KMS-11 (cell line): ENCODE results near the gene ASB1.

Experiments used
- H2AFZ ChIP-seq: fragments of 200-600 bp; sonication (generic); 2 replicates; pipeline ENCODE4 v1.6.1; 2016; ENCODE audit warnings: antibody characterized with exemption, mixed run types, low read depth
- H3K27ac ChIP-seq: fragments of 200-600 bp; sonication (generic); 2 replicates; pipeline ENCODE4 v1.6.1; 2016; ENCODE audit warnings: mild to moderate bottlenecking, mixed run types
- H3K27me3 ChIP-seq: fragments of 200-600 bp; sonication (generic); 2 replicates; pipeline ENCODE4 v1.6.1; 2017; ENCODE audit warnings: mild to moderate bottlenecking, low read depth, mixed run types, moderate library complexity; ENCODE audit not compliant: insufficient read depth
- H3K36me3 ChIP-seq: fragments of 200-600 bp; sonication (generic); 2 replicates; pipeline ENCODE4 v1.6.1; 2017; ENCODE audit warnings: mild to moderate bottlenecking, mixed run types; ENCODE audit not compliant: insufficient read depth
- H3K4me1 ChIP-seq: fragments of 200-600 bp; sonication (generic); 2 replicates; pipeline ENCODE4 v1.6.1; 2016; ENCODE audit warnings: mild to moderate bottlenecking, low read depth, mixed run types; ENCODE audit not compliant: poor library complexity, severe bottlenecking
- H3K4me2 ChIP-seq: fragments of 200-600 bp; sonication (generic); 2 replicates; pipeline ENCODE4 v1.7.0; 2016; ENCODE audit warnings: mild to moderate bottlenecking, mixed run types
- H3K4me3 ChIP-seq: fragments of 200-600 bp; sonication (generic); IDR thresholded peaks from 2 replicates; pipeline ENCODE4 v1.6.1; 2017; ENCODE audit warnings: low read depth, low read length, mixed read lengths; ENCODE audit not compliant: insufficient read depth
- H3K79me2 ChIP-seq: fragments of 200-600 bp; sonication (generic); 2 replicates; pipeline ENCODE4 v1.6.1; 2016; ENCODE audit warnings: low read depth, mixed run types; ENCODE audit not compliant: insufficient read depth
- H3K9ac ChIP-seq: fragments of 200-600 bp; sonication (generic); 2 replicates; pipeline ENCODE4 v1.6.1; 2016; ENCODE audit warnings: mild to moderate bottlenecking, mixed run types
- H4K20me1 ChIP-seq: fragments of 200-600 bp; sonication (generic); 2 replicates; pipeline ENCODE4 v1.6.1; 2016; ENCODE audit warnings: mild to moderate bottlenecking, mixed run types; ENCODE audit not compliant: insufficient read depth
- CTCF ChIP-seq: fragments of 200-600 bp; sonication (generic); conservative IDR thresholded peaks from 2 replicates; pipeline ENCODE4 v1.6.1; 2017; ENCODE audit warnings: low read depth, mild to moderate bottlenecking, antibody characterized with exemption, low read length, moderate library complexity, mixed read lengths

ASB1 gene

GRCh38 chr2:238415893-238416292, 10.8 kb upstream of the ASB1 start:
- Histone ChIP-seq H3K4me1 (peaks cover 16% of the 10 kb centered on the region), H3K36me3 (no peaks in the 10 kb centered on the region), H3K27ac (no peak overlapping the region), H3K4me3 (no peak overlapping the region), H3K4me2 (no peak overlapping the region), H3K27me3 (no peaks in the 10 kb centered on the region), H4K20me1 (no peaks in the 10 kb centered on the region), H3K79me2 (no peaks in the 10 kb centered on the region), H3K9ac (no peak overlapping the region), H2AFZ (no peak overlapping the region)
- TF ChIP-seq CTCF: no peak

- Histone ChIP-seq H3K4me3 (no peak overlapping the region), H4K20me1 (no peaks in the 10 kb centered on the region), H2AFZ (no peak overlapping the region), H3K4me1 (peaks cover 16% of the 10 kb centered on the region), H3K36me3 (no peaks in the 10 kb centered on the region), H3K27me3 (no peaks in the 10 kb centered on the region), H3K79me2 (no peaks in the 10 kb centered on the region), H3K27ac (no peak overlapping the region), H3K9ac (no peak overlapping the region), H3K4me2 (no peak overlapping the region)
- no peak for TF ChIP-seq CTCF
Observed at GRCh38 chr2:238418196-238418998, 8.3 kb upstream of the ASB1 start.

GRCh38 chr2:238418999-238419546, 7.7 kb upstream of the ASB1 start:
- no peak for TF ChIP-seq CTCF

GRCh38 chr2:238420442-238420841, 6.3 kb upstream of the ASB1 start:
- no peak for TF ChIP-seq CTCF
- no peaks in the 10 kb centered on the region for H3K27me3 ChIP-seq

More at GRCh38 chr2:238418999-238419546, 7.7 kb upstream of the ASB1 start:
- no peaks in the 10 kb centered on the region for H3K36me3 ChIP-seq
- H3K9ac ChIP-seq: no peak overlapping the region
- no peak overlapping the region for H3K4me3 ChIP-seq
- peaks cover 15% of the 10 kb centered on the region for H3K4me1 ChIP-seq
- no peak overlapping the region for H3K27ac ChIP-seq
- no peaks in the 10 kb centered on the region for H3K27me3 ChIP-seq
- no peaks in the 10 kb centered on the region for H3K79me2 ChIP-seq
- no peak overlapping the region for H3K4me2 ChIP-seq
- H4K20me1 ChIP-seq: no peaks in the 10 kb centered on the region
- H2AFZ ChIP-seq: no peak overlapping the region

More at GRCh38 chr2:238420442-238420841, 6.3 kb upstream of the ASB1 start:
- Histone ChIP-seq H2AFZ (no peak overlapping the region), H4K20me1 (no peaks in the 10 kb centered on the region), H3K4me3 (no peak overlapping the region), H3K79me2 (no peaks in the 10 kb centered on the region), H3K4me1 (peaks cover 2% of the 10 kb centered on the region), H3K36me3 (no peaks in the 10 kb centered on the region), H3K27ac (no peak overlapping the region), H3K9ac (no peak overlapping the region), H3K4me2 (no peak overlapping the region)
